Smooth muscle cell (in vitro differentiated cells): ENCODE measurements around the gene CNOT4. TPM values are rescaled to one million over a fixed set of nuclear protein-coding genes. Genes with fewer than 3 reads are reported as not detected.
"Not testable (repeated sequence)": the region's sequence is repeated elsewhere in the genome, so short reads cannot be mapped to it uniquely, and the experiment has no call there.

Experiments
- DNase-seq: peaks from one replicate; lab custom pipeline; 2025; ENCODE audit not compliant: unreplicated experiment; lab: John Stamatoyannopoulos, UW
- H2AFZ ChIP-seq: fragments of 200-600 bp; sonication (generic); 2 replicates; pipeline ENCODE4 v1.6.0; 2016; ENCODE audit warnings: antibody characterized with exemption, low read depth, mild to moderate bottlenecking
- H3F3A ChIP-seq: fragments of 200-600 bp; sonication (generic); 2 replicates; pipeline ENCODE4 v1.6.0; 2017; ENCODE audit warnings: antibody characterized with exemption, low read depth
- H3K27ac ChIP-seq: fragments of 200-600 bp; sonication (generic); 2 replicates; pipeline ENCODE4 v1.5.1; 2016; ENCODE audit warnings: low read depth, mild to moderate bottlenecking
- H3K27me3 ChIP-seq: fragments of 200-600 bp; sonication (generic); 2 replicates; pipeline ENCODE4 v1.6.1; 2016; ENCODE audit warnings: low read depth, mild to moderate bottlenecking
- H3K36me3 ChIP-seq: fragments of 200-600 bp; sonication (generic); 2 replicates; pipeline ENCODE4 v1.5.1; 2016; ENCODE audit warnings: low read depth
- H3K4me1 ChIP-seq: fragments of 200-600 bp; sonication (generic); 2 replicates; pipeline ENCODE4 v1.5.1; 2016; ENCODE audit warnings: low read depth
- H3K4me2 ChIP-seq: fragments of 200-600 bp; sonication (generic); 2 replicates; pipeline ENCODE4 v1.6.0; 2016; ENCODE audit warnings: mild to moderate bottlenecking
- H3K4me3 ChIP-seq: fragments of 200-600 bp; sonication (generic); 2 replicates; pipeline ENCODE4 v1.5.1; 2016; ENCODE audit warnings: mild to moderate bottlenecking
- H3K79me2 ChIP-seq: fragments of 200-600 bp; sonication (generic); 2 replicates; pipeline ENCODE4 v1.6.0; 2016; ENCODE audit warnings: low read depth, mild to moderate bottlenecking
- H3K9ac ChIP-seq: fragments of 200-600 bp; sonication (generic); 2 replicates; pipeline ENCODE4 v1.6.0; 2016; ENCODE audit warnings: low read depth
- H3K9me3 ChIP-seq: fragments of 200-600 bp; sonication (generic); replicated peaks from 2 replicates; pipeline ENCODE4 v1.5.1; 2016; ENCODE audit warnings: low read depth
- H4K20me1 ChIP-seq: fragments of 200-600 bp; sonication (generic); 2 replicates; pipeline ENCODE4 v1.6.0; 2016; ENCODE audit warnings: low read depth
- CTCF ChIP-seq: fragments of 200-600 bp; sonication (generic); IDR thresholded peaks from 2 replicates; pipeline ENCODE4 v1.5.1; 2017; ENCODE audit warnings: borderline replicate concordance, mild to moderate bottlenecking, antibody characterized with exemption; ENCODE audit not compliant: insufficient read depth, poor library complexity, severe bottlenecking
- WGBS: methylation state at CpG from one replicate; pipeline ENCODE4 v1.1.7; 2016; ENCODE audit warnings: low lambda C conversion rate; 5-methylcytosine and 5-hydroxymethylcytosine counted together
- polyA plus RNA-seq: library from polyadenylated mRNA; unstranded; fragments of >200 nt; fragmentation: Nextera tagmentation; extraction: Ambion mirVana; gene quantifications from 2 replicates; pipeline ENCODE4 v1.2.1, GENCODE V29; 2016
- total RNA-seq: library from RNA; depleted of rRNA; stranded (reverse); fragments of >200 nt; gene quantifications from 2 replicates; pipeline ENCODE4 v1.2.3, GENCODE V29; 2014

CNOT4 gene
- total and polyA plus RNA-seq, 2 experiments from 2014 or later = 15.8 to 22.9 TPM

GRCh38 chr7:135326636-135327280, 183.1 kb downstream of the CNOT4 start:
- Histone ChIP-seq H3K9ac (no peak overlapping the region), H3K27me3 (peaks cover 3% of the 10 kb centered on the region), H3K79me2 (no peaks in the 10 kb centered on the region), H3K4me3 (no peak overlapping the region), H3K4me2 (no peak overlapping the region), H3K4me1 (no peaks in the 10 kb centered on the region), H3K36me3 (no peaks in the 10 kb centered on the region), H3F3A (no peaks in the 10 kb centered on the region), H4K20me1 (no peaks in the 10 kb centered on the region), H3K9me3 (no peaks in the 10 kb centered on the region), H2AFZ (no peak overlapping the region), H3K27ac (no peak overlapping the region)
- TF ChIP-seq CTCF = no peak
- no peak for DNase-seq

GRCh38 chr7:135322571-135323340, 187.1 kb downstream of the CNOT4 start:
- Histone ChIP-seq H4K20me1 (no peaks in the 10 kb centered on the region), H3K4me1 (no peaks in the 10 kb centered on the region), H3K27ac (no peak overlapping the region), H3K4me2 (no peak overlapping the region), H2AFZ (no peak overlapping the region), H3F3A (no peaks in the 10 kb centered on the region), H3K36me3 (no peaks in the 10 kb centered on the region), H3K27me3 (no peaks in the 10 kb centered on the region), H3K9me3 (no peaks in the 10 kb centered on the region), H3K4me3 (no peak overlapping the region), H3K79me2 (no peaks in the 10 kb centered on the region), H3K9ac (no peak overlapping the region)
- DNase-seq = no peak
- WGBS = 46% methylated on average over 1 of the region's 1 CpG
- TF ChIP-seq CTCF = no peak

GRCh38 chr7:135321556-135321955, 188.3 kb downstream of the CNOT4 start:
- Histone ChIP-seq H3K9ac (no peak overlapping the region), H3K27ac (no peak overlapping the region), H3K27me3 (no peaks in the 10 kb centered on the region), H2AFZ (no peak overlapping the region), H3K36me3 (no peaks in the 10 kb centered on the region), H3K4me1 (no peaks in the 10 kb centered on the region), H3F3A (no peaks in the 10 kb centered on the region), H3K4me3 (no peak overlapping the region), H3K79me2 (no peaks in the 10 kb centered on the region), H3K4me2 (no peak overlapping the region), H3K9me3 (no peaks in the 10 kb centered on the region), H4K20me1 (no peaks in the 10 kb centered on the region)
- DNase-seq = no peak
- WGBS = 37% methylated on average over 4 of the region's 4 CpGs
- TF ChIP-seq CTCF = no peak

- 95% methylated on average over 6 of the region's 6 CpGs for WGBS
- not testable (repeated sequence) for H3K4me3 ChIP-seq, H4K20me1 ChIP-seq, DNase-seq, H3K36me3 ChIP-seq, H3K9ac ChIP-seq, H3K27me3 ChIP-seq, H3K79me2 ChIP-seq, H3F3A ChIP-seq, H3K4me1 ChIP-seq, H3K4me2 ChIP-seq, H3K27ac ChIP-seq, H3K9me3 ChIP-seq, H2AFZ ChIP-seq
Measured at GRCh38 chr7:135320953-135321352, 188.9 kb downstream of the CNOT4 start.
